GM12878 (cell line): ENCODE results near the gene SETMAR. TPM values are rescaled to one million over a fixed set of nuclear protein-coding genes. Genes with fewer than 3 reads are reported as not detected.

Experiments
- ATAC-seq: fragments of 200-7000 bp; cut with Tn5 transposase; 3 replicates; pipeline ENCODE4 v1.9.1; 2020; ENCODE audit warnings: mild to moderate bottlenecking, moderate library complexity
- BruUV-seq: library from RNA; stranded (reverse); fragments of 400-500 nt; replicated peaks from 2 replicates; lab custom pipeline; 2021; lab: Mats Ljungman, UMichigan
- CTCF ChIA-PET: fragments of 300-600 bp; sonication (Branson Sonifier 250); formaldehyde crosslinking; extraction: SDS; loops from one replicate; lab custom pipeline; 2021; ENCODE audit warnings: inconsistent platforms; lab: Yijun Ruan, JAX
- POLR2A ChIA-PET: fragments of 350-600 bp; formaldehyde crosslinking; extraction: SDS; loops from one replicate; lab custom pipeline; 2021; ENCODE audit warnings: inconsistent platforms; lab: Charles Lee
- RAD21 ChIA-PET: fragments of 300-600 bp; sonication (Branson Sonifier 250); formaldehyde crosslinking; loops from one replicate; lab custom pipeline; 2023; ENCODE audit warnings: antibody characterized with exemption; ENCODE audit not compliant: unreplicated experiment; lab: Charles Lee
- SMC1A ChIA-PET: fragments of 300-600 bp; sonication (Branson Sonifier 250); formaldehyde crosslinking; loops from one replicate; lab custom pipeline; 2023; ENCODE audit not compliant: unreplicated experiment, uncharacterized antibody; lab: Charles Lee
- DNase-seq: peaks from one replicate; pipeline ENCODE4 v3.0.0-alpha.2; 2011; ENCODE audit warnings: low read depth, low spot score
- FAIRE-seq: peaks from 3 replicates; lab custom pipeline; 2011; peaks lifted over from hg19 to GRCh38; lab: Jason Lieb, UNC
- H2AFZ ChIP-seq: 2 replicates; pipeline ENCODE4 v1.6.0; 2011; ENCODE audit warnings: low read depth, low read length, control low read depth; ENCODE audit not compliant: control insufficient read depth
- H3K27ac ChIP-seq: 2 replicates; pipeline ENCODE4 v1.5.1; 2011; ENCODE audit warnings: control low read depth; ENCODE audit not compliant: control insufficient read depth, insufficient read depth
- H3K27me3 ChIP-seq, 2 experiments: replicated peaks in 1 of 2; 2 replicates each; pipeline versions ENCODE4 v1.6.0 to v1.6.1; 2011; ENCODE audit warnings: low read length in 1 of 2; ENCODE audit not compliant: control insufficient read depth in 2 of 2, insufficient read depth in 2 of 2
- H3K36me3 ChIP-seq, 2 experiments: 2 replicates each; pipeline ENCODE4 v1.5.1; 2011; ENCODE audit warnings: low read length in 1 of 2; ENCODE audit not compliant: control insufficient read depth in 2 of 2, insufficient read depth in 2 of 2
- H3K4me1 ChIP-seq: 2 replicates; pipeline ENCODE4 v1.6.1; 2011; ENCODE audit warnings: mild to moderate bottlenecking, low read length, moderate library complexity, mixed read lengths; ENCODE audit not compliant: control insufficient read depth, insufficient read depth
- H3K4me2 ChIP-seq: 2 replicates; pipeline ENCODE4 v1.6.0; 2011; ENCODE audit warnings: control low read depth; ENCODE audit not compliant: control insufficient read depth, insufficient read depth
- H3K4me3 ChIP-seq: fragments of 200-600 bp; sonication (generic); 2 replicates; pipeline ENCODE4 v1.5.1; 2016
- H3K79me2 ChIP-seq: 2 replicates; pipeline ENCODE4 v1.6.0; 2011; ENCODE audit warnings: low read length; ENCODE audit not compliant: control insufficient read depth, insufficient read depth
- H3K9ac ChIP-seq: 2 replicates; pipeline ENCODE4 v1.8.0; 2011; ENCODE audit warnings: low read length, control low read depth, mixed read lengths; ENCODE audit not compliant: control insufficient read depth, insufficient read depth
- H3K9me3 ChIP-seq: replicated peaks from 3 replicates; pipeline ENCODE4 v1.5.1; 2011; ENCODE audit warnings: mild to moderate bottlenecking, low read length; ENCODE audit not compliant: control insufficient read depth, insufficient read depth
- H4K20me1 ChIP-seq: 2 replicates; pipeline ENCODE4 v1.6.0; 2011; ENCODE audit not compliant: control insufficient read depth, insufficient read depth
- BACH1 ChIP-seq: fragments of 450-650 bp; IDR thresholded peaks from 2 replicates; pipeline ENCODE4 v1.6.1; 2017; ENCODE audit warnings: mild to moderate bottlenecking, borderline replicate concordance
- CUX1 ChIP-seq: IDR thresholded peaks from 2 replicates; pipeline ENCODE4 v1.6.1; 2012; ENCODE audit warnings: improper control_type of control experiment, low read depth, low read length; ENCODE audit not compliant: insufficient replicate concordance
- EP300 ChIP-seq, 2 experiments: fragments of 150-350 bp in 1 of 2; IDR thresholded peaks; 2 replicates each; pipeline ENCODE4 v1.6.1; 2011 to 2012; ENCODE audit warnings: low read depth in 2 of 2, low read length in 2 of 2, borderline replicate concordance in 1 of 2, improper control_type of control experiment in 1 of 2, inconsistent platforms in 1 of 2; ENCODE audit not compliant: control insufficient read depth in 1 of 2
- IKZF2 ChIP-seq, 2 experiments: fragments of 450-650 bp; IDR thresholded peaks; 2 replicates each; pipeline ENCODE4 v1.6.1; 2017; ENCODE audit warnings: mild to moderate bottlenecking in 2 of 2, moderate library complexity in 2 of 2
- POLR2A ChIP-seq: IDR thresholded peaks from 2 replicates; pipeline ENCODE4 v1.6.1; 2011; ENCODE audit warnings: low read depth, mild to moderate bottlenecking, low read length
- TARDBP ChIP-seq: IDR thresholded peaks from 2 replicates; pipeline ENCODE4 v1.6.1; 2016; ENCODE audit warnings: borderline replicate concordance
- TCF3 ChIP-seq: IDR thresholded peaks from 2 replicates; pipeline ENCODE4 v1.6.1; 2012; ENCODE audit warnings: low read depth, mild to moderate bottlenecking, low read length, borderline replicate concordance; ENCODE audit not compliant: insufficient read depth
- WGBS: methylation state at CpG from one replicate; pipeline ENCODE4 v1.1.6; 2016; ENCODE audit warnings: low lambda C conversion rate; ENCODE audit not compliant: insufficient replicate concordance, insufficient coverage; ENCODE audit errors: missing lambda C conversion rate; 5-methylcytosine and 5-hydroxymethylcytosine counted together
- in situ Hi-C: fragments of 300-500 bp; cut with MboI; formaldehyde crosslinking; loops from 9 replicates; pipeline ENCODE4 v1.14.3; 2018; ENCODE audit warnings: mixed read lengths
- intact Hi-C: fragments of 100-400 bp; cut with micrococcal nuclease; formaldehyde crosslinking; loops from one replicate; pipeline ENCODE4 v1.14.2; 2022; ENCODE audit not compliant: unreplicated experiment
- polyA plus RNA-seq, 11 experiments: library from polyadenylated mRNA; depleted of rRNA in 4 of 11; unstranded in 6 of 11; stranded (reverse) in 5 of 11; fragments of >200 nt; fragmentation: Nextera tagmentation in 4 of 11; fragmentation: Illumina TruSeq in 1 of 11; extraction: Ambion mirVana in 4 of 11; extraction: Trizol in 1 of 11; gene quantifications; 1 replicate in 1 of 11; 2 replicates in 10 of 11; pipeline versions ENCODE4 v1.2.1 to v1.2.3, GENCODE V29; 2011 to 2016; ENCODE audit warnings: inconsistent platforms in 2 of 11, missing spikeins in 2 of 11, low read depth in 1 of 11
- total RNA-seq, 4 experiments: library from RNA; depleted of rRNA in 3 of 4; stranded (reverse); fragments of >200 nt in 3 of 4; fragmentation: Illumina TruSeq in 1 of 4; extraction: Trizol in 1 of 4; gene quantifications; 2 replicates each; pipeline versions ENCODE4 v1.2.1 to v1.2.3, GENCODE V29; 2013 to 2021
- TF ChIP-seq, protein P1 (sequence below): fragments of 150-350 bp; IDR thresholded peaks from 2 replicates; pipeline ENCODE4 v1.6.1; 2014; ENCODE audit warnings: mild to moderate bottlenecking, low read depth, low read length

Gene SETMAR
- total and polyA plus RNA-seq, 10 of the 15 experiments (the other 5 are each of a cell fraction or from before 2014, with no cell fraction given) = 7.1 to 25.1 (median 20.3) TPM

DNA sequence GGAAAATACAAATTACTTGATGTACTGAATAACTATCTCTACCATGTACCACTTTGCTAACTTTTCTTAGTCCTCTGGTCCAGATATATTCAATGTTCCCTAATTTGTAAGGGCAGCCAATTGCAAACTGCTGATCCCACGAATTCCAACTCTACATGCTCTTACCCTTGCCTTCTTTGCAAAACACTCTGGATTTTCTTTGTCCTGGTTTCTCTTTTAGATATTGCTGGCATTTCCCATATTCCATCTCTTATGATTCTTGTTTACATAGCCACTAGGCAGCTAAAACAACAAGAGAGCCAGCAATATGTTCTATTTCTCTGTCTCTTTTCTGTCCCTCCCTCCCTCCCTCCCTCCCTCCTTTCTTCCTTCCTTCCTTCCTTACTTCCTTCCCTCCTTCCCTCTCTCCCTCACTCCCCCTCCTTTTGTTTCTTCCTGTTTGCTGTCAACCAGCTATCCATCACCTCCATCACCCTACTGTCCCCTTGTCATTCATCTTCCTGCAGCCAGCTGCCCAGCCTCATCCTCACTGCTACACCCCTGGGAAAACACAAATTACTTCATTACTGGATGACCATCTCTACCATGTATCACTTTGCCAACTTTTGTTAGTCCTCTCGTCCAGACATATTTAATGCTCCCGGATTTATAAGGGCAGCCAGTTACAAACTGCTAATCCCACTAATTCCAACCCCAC, 33.8 kb downstream of the SETMAR start:
- CTCF ChIA-PET = no interaction called here
- WGBS = 46% methylated on average over 3 of the region's 3 CpGs
- ATAC-seq (no peak), FAIRE-seq (no peak), DNase-seq (no peak)
- H3K36me3 ChIP-seq = no peaks in the 10 kb centered on the region
- RAD21 ChIA-PET = no interaction called here
- H3K9me3 ChIP-seq = no peaks in the 10 kb centered on the region
- no peaks in the 10 kb centered on the region for H3K27me3 ChIP-seq
- H3K9ac ChIP-seq = no peak overlapping the region
- H3K4me3 ChIP-seq = no peak overlapping the region
- no TSS peak for BruUV-seq
- H4K20me1 ChIP-seq = no peaks in the 10 kb centered on the region
- SMC1A ChIA-PET = interaction anchor here (2.3 kb wide), 1 partner anchor 14 kb away, joined by 7 read pairs; no protein-coding TSS in a partner anchor
- no peaks in the 10 kb centered on the region for H3K4me1 ChIP-seq
- no peak overlapping the region for H3K27ac ChIP-seq
- intact Hi-C loops (no loop called here), in situ Hi-C loops (no loop called here)
- H2AFZ ChIP-seq = no peak overlapping the region
- no peak overlapping the region for H3K4me2 ChIP-seq
- POLR2A ChIA-PET = no interaction called here
- TF ChIP-seq, protein P1, sequence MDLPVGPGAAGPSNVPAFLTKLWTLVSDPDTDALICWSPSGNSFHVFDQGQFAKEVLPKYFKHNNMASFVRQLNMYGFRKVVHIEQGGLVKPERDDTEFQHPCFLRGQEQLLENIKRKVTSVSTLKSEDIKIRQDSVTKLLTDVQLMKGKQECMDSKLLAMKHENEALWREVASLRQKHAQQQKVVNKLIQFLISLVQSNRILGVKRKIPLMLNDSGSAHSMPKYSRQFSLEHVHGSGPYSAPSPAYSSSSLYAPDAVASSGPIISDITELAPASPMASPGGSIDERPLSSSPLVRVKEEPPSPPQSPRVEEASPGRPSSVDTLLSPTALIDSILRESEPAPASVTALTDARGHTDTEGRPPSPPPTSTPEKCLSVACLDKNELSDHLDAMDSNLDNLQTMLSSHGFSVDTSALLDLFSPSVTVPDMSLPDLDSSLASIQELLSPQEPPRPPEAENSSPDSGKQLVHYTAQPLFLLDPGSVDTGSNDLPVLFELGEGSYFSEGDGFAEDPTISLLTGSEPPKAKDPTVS = no peak
- TF ChIP-seq IKZF2 (IDR thresholded peaks at IDR 0.05) = no peak
- TF ChIP-seq POLR2A = no peak
- TF ChIP-seq EP300 (IDR thresholded peaks at IDR 0.05; ENCODE audit: borderline replicate concordance in 1 of 2, control insufficient read depth in 1 of 2, low read depth in 2 of 2, low read length in 2 of 2) = no peak
- H3K79me2 ChIP-seq = no peaks in the 10 kb centered on the region

GRCh38 chr3:4338751-4339150, 35.6 kb downstream of the SETMAR start:
- H4K20me1 ChIP-seq = no peaks in the 10 kb centered on the region
- no peaks in the 10 kb centered on the region for H3K4me1 ChIP-seq
- ChIA-PET RAD21 (no interaction called here), SMC1A (interaction anchor here (1.1 to 2.3 kb wide), 2 partner anchors 8 to 12 kb away, joined by 3 to 7 read pairs; no protein-coding TSS in a partner anchor), POLR2A (no interaction called here), CTCF (interaction anchor here (1.9 kb wide), 1 partner anchor 295 kb away, joined by 5 read pairs; no protein-coding TSS in a partner anchor)
- DNase-seq = no peak
- H3K4me3 ChIP-seq = no peak overlapping the region
- no peaks in the 10 kb centered on the region for H3K9me3 ChIP-seq
- FAIRE-seq = no peak
- no peaks in the 10 kb centered on the region for H3K79me2 ChIP-seq
- in situ Hi-C loops (no loop called here), intact Hi-C loops (no loop called here)
- H3K9ac ChIP-seq = no peak overlapping the region
- WGBS = 73% methylated on average over 5 of the region's 5 CpGs
- H3K27ac ChIP-seq = no peak overlapping the region
- no peak overlapping the region for H3K4me2 ChIP-seq
- BruUV-seq = no TSS peak
- H3K36me3 ChIP-seq = no peaks in the 10 kb centered on the region
- no peak for ATAC-seq
- no peaks in the 10 kb centered on the region for H3K27me3 ChIP-seq
- no peak overlapping the region for H2AFZ ChIP-seq
- no peak for TF ChIP-seq CUX1
- no peak for TF ChIP-seq BACH1
- TF ChIP-seq TARDBP = no peak
- no peak for TF ChIP-seq TCF3
